GM15510 (cell line): ENCODE results near the gene C9orf50.

ENCODE experiments used
- POLR2A ChIP-seq: IDR thresholded peaks from 3 replicates; pipeline ENCODE4 v1.6.1; 2011; ENCODE audit warnings: borderline replicate concordance; ENCODE audit not compliant: insufficient read length; ENCODE audit errors: extremely low read depth

The C9orf50 gene

GRCh38 chr9:129581505-129582189 is 39.3 kb downstream of the C9orf50 start:
- no peak for TF ChIP-seq POLR2A

DNA sequence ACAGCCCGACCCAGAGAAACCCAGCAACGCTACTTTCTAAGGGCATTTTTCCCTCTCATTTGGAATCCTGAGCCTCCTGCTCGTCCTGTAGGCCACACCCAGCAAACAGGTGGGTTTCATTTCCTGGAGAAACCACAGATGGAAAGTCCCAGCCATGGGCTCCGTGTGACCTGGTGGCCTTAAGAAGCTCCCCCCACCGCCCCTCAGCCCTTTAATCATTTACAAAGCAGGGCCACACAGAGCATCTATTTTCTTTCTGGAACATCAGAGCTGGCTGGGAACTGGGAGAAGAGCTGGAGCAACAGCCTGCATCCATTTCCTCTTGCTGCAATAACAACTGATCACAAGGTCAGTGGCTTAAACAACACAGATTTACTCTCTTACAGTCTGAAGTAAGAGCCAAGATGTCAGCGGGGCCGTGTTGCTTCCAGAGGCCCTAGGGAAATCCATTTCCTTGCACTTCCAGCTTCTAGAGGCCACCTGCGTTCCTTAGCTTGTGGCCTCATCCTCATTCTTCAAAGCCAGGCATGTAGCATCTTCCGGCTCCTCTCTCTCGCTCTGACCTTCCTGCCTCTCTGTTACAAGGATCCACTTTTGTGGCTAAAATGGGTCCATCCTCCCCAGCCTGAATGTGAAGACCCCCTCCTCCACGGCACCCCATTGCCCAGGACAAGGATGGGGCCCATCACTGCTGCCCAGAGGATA is 40.5 kb downstream of the C9orf50 start:
- no peak for TF ChIP-seq POLR2A

DNA sequence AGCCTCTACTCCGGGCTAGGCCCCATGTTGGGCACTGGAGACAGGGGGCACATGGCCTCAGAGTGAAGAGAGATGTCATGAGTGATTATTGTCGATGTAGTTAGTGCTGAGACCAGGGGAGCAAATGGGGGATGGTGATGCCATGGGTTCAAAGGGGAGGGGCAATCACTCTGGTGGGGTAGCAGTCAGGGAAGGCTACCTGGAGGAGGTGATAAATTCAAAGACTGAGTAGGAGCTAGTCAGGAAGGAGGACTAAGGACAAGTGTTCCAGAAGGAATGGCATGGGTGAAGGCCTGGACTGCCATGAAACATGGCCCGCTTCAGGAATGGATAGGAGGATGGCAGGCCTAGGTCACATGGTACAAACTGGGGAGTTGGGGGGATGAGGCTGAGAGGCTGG is 41.6 kb downstream of the C9orf50 start:
- no peak for TF ChIP-seq POLR2A

- no peak for TF ChIP-seq POLR2A
Observed at GRCh38 chr9:129576546-129577543, 44.1 kb downstream of the C9orf50 start.

GRCh38 chr9:129575818-129576217 is 45.1 kb downstream of the C9orf50 start:
- TF ChIP-seq POLR2A = no peak

- TF ChIP-seq POLR2A = no peak
Observed at GRCh38 chr9:129574911-129575585, 45.9 kb downstream of the C9orf50 start.

DNA sequence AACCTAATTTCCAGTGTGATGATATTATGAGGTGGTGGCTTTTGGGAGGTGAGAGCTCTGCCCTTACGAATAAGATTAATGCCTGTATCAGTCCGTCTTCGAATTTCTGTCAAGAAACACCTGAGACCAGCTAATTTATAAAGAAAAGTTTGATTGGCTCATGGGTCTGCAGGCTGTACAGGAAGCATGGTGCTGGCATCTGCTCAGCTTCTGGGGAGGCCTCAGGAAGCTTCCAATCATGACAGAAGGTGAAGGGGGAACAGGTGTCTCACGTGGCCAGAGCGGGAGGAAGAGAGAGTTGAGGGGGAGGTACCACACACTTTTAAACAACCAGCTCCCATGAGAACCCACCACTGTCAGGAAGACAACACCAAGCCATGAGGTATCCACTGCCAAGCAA is 46.9 kb downstream of the C9orf50 start:
- no peak for TF ChIP-seq POLR2A

DNA sequence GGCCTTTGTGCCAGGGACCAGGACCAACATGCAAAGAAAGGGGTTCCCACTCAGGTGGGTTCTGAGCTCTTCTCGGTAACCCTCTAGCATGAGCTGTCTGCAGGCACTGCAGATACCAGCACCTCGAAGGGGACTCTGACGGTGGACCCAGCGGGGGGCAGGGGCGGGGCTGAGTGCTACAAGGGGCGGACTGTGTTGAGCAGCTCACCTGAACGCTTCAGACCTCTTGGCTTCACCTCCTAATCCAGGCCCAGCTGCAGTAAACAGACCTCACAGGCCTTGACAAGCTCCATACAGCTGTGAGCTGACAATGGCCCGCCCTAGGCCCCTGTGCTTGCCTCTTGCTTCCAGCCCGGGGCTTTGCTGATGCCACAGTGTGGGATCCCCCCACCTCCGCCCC is 48.4 kb downstream of the C9orf50 start:
- no peak for TF ChIP-seq POLR2A

DNA sequence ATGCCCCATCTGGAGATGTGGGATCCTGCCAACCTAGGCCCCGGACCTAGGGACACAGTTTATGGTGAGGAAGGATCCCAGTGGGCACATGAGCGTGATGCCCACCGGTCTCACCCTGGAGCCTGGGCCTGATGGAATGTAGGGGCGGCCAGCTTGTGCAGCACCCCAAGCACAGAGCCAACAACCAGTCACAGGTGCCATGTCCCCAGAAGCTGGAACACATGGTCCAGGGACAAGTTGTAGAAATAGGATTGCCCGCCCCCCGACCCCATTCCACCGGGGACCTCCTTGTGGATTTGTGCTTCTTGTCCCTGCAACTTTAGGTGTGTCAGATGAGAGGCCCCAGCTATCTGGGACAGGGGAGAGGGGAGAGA is 48.9 kb downstream of the C9orf50 start:
- TF ChIP-seq POLR2A = no peak

- no peak for TF ChIP-seq POLR2A
Observed at GRCh38 chr9:129571298-129572051, 49.4 kb downstream of the C9orf50 start.

GRCh38 chr9:129570450-129571297 is 50.2 kb downstream of the C9orf50 start:
- no peak for TF ChIP-seq POLR2A

GRCh38 chr9:129569502-129570449 is 51.1 kb downstream of the C9orf50 start:
- TF ChIP-seq POLR2A = no peak
